ENCODE results near the gene SPAG17. TPM values are rescaled to one million over a fixed set of nuclear protein-coding genes. Genes with fewer than 3 reads are reported as not detected.

Gene SPAG17
- total RNA-seq, 1 experiment from 2014 or later: not detected

DNA sequence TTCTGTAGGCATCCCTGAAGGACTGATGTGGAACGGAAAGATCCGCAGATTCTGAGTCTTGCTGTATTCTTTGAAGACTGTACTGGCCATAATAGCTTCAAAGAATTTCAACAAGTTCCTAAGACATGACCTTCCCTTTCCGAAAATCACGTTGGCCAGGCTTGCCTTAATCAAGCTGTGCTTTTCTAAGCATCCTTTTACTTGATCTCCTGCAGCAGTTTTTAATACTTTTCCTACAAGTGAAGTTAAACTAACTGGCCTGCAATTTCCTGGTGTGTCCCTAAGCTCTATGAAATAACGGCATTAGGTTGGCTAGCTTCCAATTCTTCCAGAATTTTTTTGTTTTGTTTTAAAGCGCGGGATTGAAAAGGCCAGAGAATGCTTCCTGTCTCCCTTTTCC is 40.3 kb downstream of the SPAG17 start:
- H3K27ac ChIP-seq (ENCODE audit: low read depth, low read length, poor library complexity, severe bottlenecking): no peak overlapping the region
- CTCF ChIA-PET: interaction anchor here (0.6 kb wide), 1 partner anchor 632 kb away, joined by 5 read pairs; no protein-coding TSS in a partner anchor
- no TSS peak for BruUV-seq (replicated peaks)
- POLR2A ChIA-PET (ENCODE audit: low non-redundant PET): no interaction called here
- no peak for TF ChIP-seq EZH2 (IDR thresholded peaks at IDR 0.05; ENCODE audit: borderline replicate concordance, low read depth, low read length, poor library complexity, severe bottlenecking)
- TF ChIP-seq, protein P1, sequence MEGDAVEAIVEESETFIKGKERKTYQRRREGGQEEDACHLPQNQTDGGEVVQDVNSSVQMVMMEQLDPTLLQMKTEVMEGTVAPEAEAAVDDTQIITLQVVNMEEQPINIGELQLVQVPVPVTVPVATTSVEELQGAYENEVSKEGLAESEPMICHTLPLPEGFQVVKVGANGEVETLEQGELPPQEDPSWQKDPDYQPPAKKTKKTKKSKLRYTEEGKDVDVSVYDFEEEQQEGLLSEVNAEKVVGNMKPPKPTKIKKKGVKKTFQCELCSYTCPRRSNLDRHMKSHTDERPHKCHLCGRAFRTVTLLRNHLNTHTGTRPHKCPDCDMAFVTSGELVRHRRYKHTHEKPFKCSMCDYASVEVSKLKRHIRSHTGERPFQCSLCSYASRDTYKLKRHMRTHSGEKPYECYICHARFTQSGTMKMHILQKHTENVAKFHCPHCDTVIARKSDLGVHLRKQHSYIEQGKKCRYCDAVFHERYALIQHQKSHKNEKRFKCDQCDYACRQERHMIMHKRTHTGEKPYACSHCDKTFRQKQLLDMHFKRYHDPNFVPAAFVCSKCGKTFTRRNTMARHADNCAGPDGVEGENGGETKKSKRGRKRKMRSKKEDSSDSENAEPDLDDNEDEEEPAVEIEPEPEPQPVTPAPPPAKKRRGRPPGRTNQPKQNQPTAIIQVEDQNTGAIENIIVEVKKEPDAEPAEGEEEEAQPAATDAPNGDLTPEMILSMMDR (conservative IDR thresholded peaks at IDR 0.05; ENCODE audit: low read depth, low read length): no peak
- DNase-seq (ENCODE audit: low spot score): no peak
- no peaks in the 10 kb centered on the region for H3K9me3 ChIP-seq (ENCODE audit: low read depth, low read length, poor library complexity, severe bottlenecking)
- no peak overlapping the region for H3K4me3 ChIP-seq (ENCODE audit: low read depth, low read length, poor library complexity, severe bottlenecking)
- H3K4me1 ChIP-seq (ENCODE audit: insufficient read depth, low read length, poor library complexity, severe bottlenecking): no peaks in the 10 kb centered on the region
- no peaks in the 10 kb centered on the region for H3K36me3 ChIP-seq (ENCODE audit: insufficient read depth, low read length, poor library complexity, severe bottlenecking)
- H3K27me3 ChIP-seq (replicated peaks; ENCODE audit: insufficient read depth, low read depth, low read length, poor library complexity): no peaks in the 10 kb centered on the region
- intact Hi-C loops (cut with micrococcal nuclease; ENCODE audit: unreplicated experiment): no loop called here

DNA sequence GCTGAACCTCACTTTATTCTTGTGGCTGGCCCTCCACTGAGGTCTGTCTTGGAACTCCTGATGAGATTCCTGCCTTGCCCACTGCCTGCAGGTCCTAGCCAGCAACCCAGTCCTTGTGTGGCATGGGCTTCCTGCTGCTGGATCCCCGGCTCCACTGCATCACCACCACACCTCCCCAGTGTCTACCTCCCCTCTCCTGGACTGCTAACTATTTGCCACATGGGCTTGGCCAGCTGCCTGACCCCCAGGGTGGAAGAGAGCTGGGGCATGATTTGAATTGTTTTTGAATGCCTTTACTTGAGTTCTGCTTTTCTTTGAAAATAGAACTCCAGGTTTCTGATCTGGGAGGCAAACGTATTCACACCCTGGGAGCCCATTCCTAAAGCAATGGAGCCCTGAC is 41.2 kb downstream of the SPAG17 start:
- POLR2A ChIA-PET (ENCODE audit: low non-redundant PET): no interaction called here
- no peaks in the 10 kb centered on the region for H3K27me3 ChIP-seq (replicated peaks; ENCODE audit: insufficient read depth, low read depth, low read length, poor library complexity)
- CTCF ChIA-PET: no interaction called here
- no peaks in the 10 kb centered on the region for H3K9me3 ChIP-seq (ENCODE audit: low read depth, low read length, poor library complexity, severe bottlenecking)
- BruUV-seq (replicated peaks): no TSS peak
- H3K4me3 ChIP-seq (ENCODE audit: low read depth, low read length, poor library complexity, severe bottlenecking): no peak overlapping the region
- no peak for TF ChIP-seq EZH2 (IDR thresholded peaks at IDR 0.05; ENCODE audit: borderline replicate concordance, low read depth, low read length, poor library complexity, severe bottlenecking)
- TF ChIP-seq, protein P1 (conservative IDR thresholded peaks at IDR 0.05; ENCODE audit: low read depth, low read length): no peak
- no peaks in the 10 kb centered on the region for H3K36me3 ChIP-seq (ENCODE audit: insufficient read depth, low read length, poor library complexity, severe bottlenecking)
- intact Hi-C loops (cut with micrococcal nuclease; ENCODE audit: unreplicated experiment): no loop called here
- DNase-seq (ENCODE audit: low spot score): no peak
- no peaks in the 10 kb centered on the region for H3K4me1 ChIP-seq (ENCODE audit: insufficient read depth, low read length, poor library complexity, severe bottlenecking)
- H3K27ac ChIP-seq (ENCODE audit: low read depth, low read length, poor library complexity, severe bottlenecking): no peak overlapping the region

DNA sequence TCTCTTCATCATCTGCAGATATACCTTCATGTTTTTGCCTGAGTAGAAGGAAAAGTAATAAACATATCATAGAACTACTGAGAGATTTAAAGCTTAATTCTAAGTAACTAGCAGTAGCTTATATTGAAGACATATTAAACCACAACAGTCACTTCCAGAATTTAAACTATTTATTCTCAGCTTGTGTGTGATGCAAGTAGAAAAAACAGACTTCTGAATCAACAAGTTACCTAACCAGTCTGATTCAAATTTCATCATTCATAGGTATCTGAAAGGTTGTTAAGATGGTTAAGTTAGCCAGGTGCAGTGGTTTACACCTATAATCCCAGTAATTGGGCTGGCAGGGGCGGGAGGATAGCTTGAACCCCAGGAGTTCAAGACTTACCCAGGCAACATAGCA is 41.9 kb downstream of the SPAG17 start:
- Histone ChIP-seq H3K4me1 (ENCODE audit: insufficient read depth, low read length, poor library complexity, severe bottlenecking) (no peaks in the 10 kb centered on the region), H3K36me3 (ENCODE audit: insufficient read depth, low read length, poor library complexity, severe bottlenecking) (no peaks in the 10 kb centered on the region), H3K27ac (ENCODE audit: low read depth, low read length, poor library complexity, severe bottlenecking) (no peak overlapping the region), H3K9me3 (ENCODE audit: low read depth, low read length, poor library complexity, severe bottlenecking) (no peaks in the 10 kb centered on the region), H3K4me3 (ENCODE audit: low read depth, low read length, poor library complexity, severe bottlenecking) (no peak overlapping the region), H3K27me3 (replicated peaks; ENCODE audit: insufficient read depth, low read depth, low read length, poor library complexity) (no peaks in the 10 kb centered on the region)
- intact Hi-C loops (cut with micrococcal nuclease; ENCODE audit: unreplicated experiment): no loop called here
- no peak for DNase-seq (ENCODE audit: low spot score)
- CTCF ChIA-PET: no interaction called here
- no TSS peak for BruUV-seq (replicated peaks)
- TF ChIP-seq EZH2 (IDR thresholded peaks at IDR 0.05; ENCODE audit: borderline replicate concordance, low read depth, low read length, poor library complexity, severe bottlenecking): no peak
- TF ChIP-seq, protein P1 (conservative IDR thresholded peaks at IDR 0.05; ENCODE audit: low read depth, low read length): no peak
- POLR2A ChIA-PET (ENCODE audit: low non-redundant PET): no interaction called here
